HG02763 (cell line): ENCODE data around the gene XAGE2.

Source experiments
- ATAC-seq: cut with Tn5 transposase; IDR thresholded peaks from one replicate; pipeline ENCODE4 v1.9.1; 2021; ENCODE audit warnings: mild to moderate bottlenecking, moderate library complexity; ENCODE audit not compliant: unreplicated experiment

The XAGE2 gene

GRCh38 chrX:52422884-52423283, 54.1 kb downstream of the XAGE2 start:
- ATAC-seq, result no peak

DNA sequence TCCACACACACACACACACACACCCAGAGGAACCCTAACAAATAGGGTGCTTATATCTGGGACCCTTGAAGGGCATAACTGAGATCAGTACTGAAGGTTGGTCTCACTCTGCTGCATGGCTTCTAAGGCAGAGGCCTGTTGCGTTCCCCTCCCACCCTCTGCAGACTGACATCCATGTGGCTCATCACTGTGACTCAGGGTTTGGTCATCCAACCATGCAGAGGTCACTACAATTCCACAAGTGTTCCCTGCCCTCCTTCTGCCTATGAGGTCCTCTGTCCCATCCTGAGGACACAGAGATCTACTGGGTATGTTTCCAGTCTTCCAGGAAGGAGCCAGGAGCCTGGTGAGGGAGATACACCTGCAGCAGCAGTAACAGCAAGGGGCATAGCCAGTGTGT, 55.8 kb downstream of the XAGE2 start:
- no peak for ATAC-seq
